ENCODE measurements around the gene MARCHF2.

DNA sequence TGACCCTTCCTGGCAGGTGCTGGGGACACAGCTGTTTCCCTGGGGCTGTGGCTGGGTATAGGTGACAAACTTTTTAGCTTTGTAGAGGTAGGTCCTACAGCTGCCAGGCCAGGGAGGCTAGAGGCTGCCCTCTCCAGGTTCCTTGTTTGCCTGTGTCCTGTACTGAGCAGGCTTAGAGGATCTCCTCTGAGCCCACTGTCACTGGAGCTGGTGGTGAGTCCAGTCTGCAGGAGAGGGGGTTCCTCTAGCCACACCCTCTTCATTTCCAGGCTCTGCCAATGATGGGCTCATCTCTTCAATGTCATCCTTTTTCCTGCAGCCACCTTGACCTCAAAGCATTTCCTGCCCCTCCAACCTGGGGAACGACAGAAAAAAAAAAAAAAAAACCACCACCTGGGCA, 35.5 kb upstream of the MARCHF2 start:
- TF ChIP-seq, protein P1, sequence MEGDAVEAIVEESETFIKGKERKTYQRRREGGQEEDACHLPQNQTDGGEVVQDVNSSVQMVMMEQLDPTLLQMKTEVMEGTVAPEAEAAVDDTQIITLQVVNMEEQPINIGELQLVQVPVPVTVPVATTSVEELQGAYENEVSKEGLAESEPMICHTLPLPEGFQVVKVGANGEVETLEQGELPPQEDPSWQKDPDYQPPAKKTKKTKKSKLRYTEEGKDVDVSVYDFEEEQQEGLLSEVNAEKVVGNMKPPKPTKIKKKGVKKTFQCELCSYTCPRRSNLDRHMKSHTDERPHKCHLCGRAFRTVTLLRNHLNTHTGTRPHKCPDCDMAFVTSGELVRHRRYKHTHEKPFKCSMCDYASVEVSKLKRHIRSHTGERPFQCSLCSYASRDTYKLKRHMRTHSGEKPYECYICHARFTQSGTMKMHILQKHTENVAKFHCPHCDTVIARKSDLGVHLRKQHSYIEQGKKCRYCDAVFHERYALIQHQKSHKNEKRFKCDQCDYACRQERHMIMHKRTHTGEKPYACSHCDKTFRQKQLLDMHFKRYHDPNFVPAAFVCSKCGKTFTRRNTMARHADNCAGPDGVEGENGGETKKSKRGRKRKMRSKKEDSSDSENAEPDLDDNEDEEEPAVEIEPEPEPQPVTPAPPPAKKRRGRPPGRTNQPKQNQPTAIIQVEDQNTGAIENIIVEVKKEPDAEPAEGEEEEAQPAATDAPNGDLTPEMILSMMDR (IDR thresholded peaks at IDR 0.05), result no peak
- TF ChIP-seq TAF1 (IDR thresholded peaks at IDR 0.05; ENCODE audit: borderline replicate concordance, low read depth, low read length), result no peak
- TF ChIP-seq EP300 (IDR thresholded peaks at IDR 0.05; ENCODE audit: borderline replicate concordance in 1 of 2, low read depth in 1 of 2, low read length in 1 of 2), result no peak
- TF ChIP-seq NRF1 (IDR thresholded peaks at IDR 0.05; ENCODE audit: low read depth, low read length), result no peak
